HepG2 (cell line): ENCODE data around the gene LRSAM1. TPM values are rescaled to one million over a fixed set of nuclear protein-coding genes. Genes with fewer than 3 reads are reported as not detected.

Experiments used
- AHDC1 ChIP-seq: sonication (generic); formaldehyde crosslinking; IDR thresholded peaks from 2 replicates; pipeline ENCODE4 v1.5.1; 2020; ENCODE audit warnings: mild to moderate bottlenecking, missing genetic modification reagents, borderline replicate concordance
- CENPT ChIP-seq: sonication (generic); formaldehyde crosslinking; IDR thresholded peaks from 2 replicates; pipeline ENCODE4 v1.8.0; 2022; ENCODE audit warnings: low read depth, mild to moderate bottlenecking, moderate library complexity, missing genetic modification reagents
- CREBL2 ChIP-seq: sonication (generic); formaldehyde crosslinking; IDR thresholded peaks from 2 replicates; pipeline ENCODE4 v1.8.1; 2023; ENCODE audit warnings: missing genetic modification reagents, mild to moderate bottlenecking, borderline replicate concordance
- DMAP1 ChIP-seq: IDR thresholded peaks from 2 replicates; pipeline ENCODE4 v1.6.1; 2016
- EED ChIP-seq: sonication (generic); formaldehyde crosslinking; IDR thresholded peaks from 2 replicates; pipeline ENCODE4 v1.5.0; 2020; ENCODE audit warnings: mild to moderate bottlenecking, missing genetic modification reagents
- HOXA9 ChIP-seq: sonication (generic); formaldehyde crosslinking; IDR thresholded peaks from 2 replicates; pipeline ENCODE4 v1.8.1; 2022; ENCODE audit warnings: missing genetic modification reagents, mild to moderate bottlenecking, moderate library complexity, borderline replicate concordance
- KLF15 ChIP-seq: sonication (generic); formaldehyde crosslinking; IDR thresholded peaks from 2 replicates; pipeline ENCODE4 v1.8.1; 2023; ENCODE audit warnings: borderline replicate concordance, mild to moderate bottlenecking, inconsistent platforms, missing genetic modification reagents, mixed read lengths
- NFYC ChIP-seq: IDR thresholded peaks from 2 replicates; pipeline ENCODE4 v1.6.1; 2016; ENCODE audit warnings: missing genetic modification reagents, missing compliant biosample characterization
- PHB2 ChIP-seq: fragments of 450-650 bp; IDR thresholded peaks from 2 replicates; pipeline ENCODE4 v1.6.1; 2018; ENCODE audit not compliant: partially characterized antibody
- RBM39 ChIP-seq: fragments of 200-400 bp; formaldehyde crosslinking; IDR thresholded peaks from one replicate; pipeline ENCODE4 v1.6.1; 2018; ENCODE audit warnings: antibody characterized with exemption, mild to moderate bottlenecking, low read depth, low read length; ENCODE audit not compliant: poor library complexity, severe bottlenecking
- SIN3B ChIP-seq: fragments of 150-350 bp; IDR thresholded peaks from 2 replicates; pipeline ENCODE4 v1.6.1; 2014; ENCODE audit warnings: low read length
- TAF15 ChIP-seq: fragments of 200-400 bp; formaldehyde crosslinking; IDR thresholded peaks from one replicate; pipeline ENCODE4 v1.6.1; 2018; ENCODE audit warnings: mild to moderate bottlenecking, low read depth, low read length; ENCODE audit not compliant: poor library complexity, severe bottlenecking
- THYN1 ChIP-seq: sonication (generic); formaldehyde crosslinking; IDR thresholded peaks from 2 replicates; pipeline ENCODE4 v1.8.1; 2023; ENCODE audit warnings: low read depth, mild to moderate bottlenecking, moderate library complexity, missing genetic modification reagents, borderline replicate concordance
- U2AF1 ChIP-seq: fragments of 200-400 bp; formaldehyde crosslinking; optimal IDR thresholded peaks from 2 replicates; pipeline ENCODE3; 2017; ENCODE audit warnings: mild to moderate bottlenecking, low read depth, low read length
- U2AF2 ChIP-seq: fragments of 200-400 bp; formaldehyde crosslinking; IDR thresholded peaks from 2 replicates; pipeline ENCODE4 v1.6.1; 2017; ENCODE audit warnings: low read depth, mild to moderate bottlenecking, low read length
- ZBTB37 ChIP-seq: sonication (generic); formaldehyde crosslinking; IDR thresholded peaks from 2 replicates; pipeline ENCODE4 v1.4.0; 2020; ENCODE audit warnings: mild to moderate bottlenecking, missing genetic modification reagents
- ZNF292 ChIP-seq: sonication (generic); formaldehyde crosslinking; IDR thresholded peaks from 2 replicates; pipeline ENCODE4 v1.8.1; 2022; ENCODE audit warnings: mild to moderate bottlenecking, low read depth, missing genetic modification reagents, borderline replicate concordance
- ZNF382 ChIP-seq: sonication (generic); formaldehyde crosslinking; IDR thresholded peaks from 2 replicates; pipeline ENCODE4 v1.5.0; 2020; ENCODE audit warnings: missing genetic modification reagents, mild to moderate bottlenecking, borderline replicate concordance
- ZNF431 ChIP-seq: sonication (generic); formaldehyde crosslinking; IDR thresholded peaks from 2 replicates; pipeline ENCODE4 v1.9.0; 2022; ENCODE audit warnings: missing genetic modification reagents, low read depth, mild to moderate bottlenecking, borderline replicate concordance
- ZNF460 ChIP-seq: sonication (generic); formaldehyde crosslinking; IDR thresholded peaks from 2 replicates; pipeline ENCODE4 v1.5.1; 2020; ENCODE audit warnings: missing genetic modification reagents, mild to moderate bottlenecking, borderline replicate concordance
- ZNF549 ChIP-seq: sonication (generic); formaldehyde crosslinking; IDR thresholded peaks from 2 replicates; pipeline ENCODE4 v1.5.0; 2020; ENCODE audit warnings: missing genetic modification reagents
- ZNF576 ChIP-seq: sonication (generic); formaldehyde crosslinking; IDR thresholded peaks from 2 replicates; pipeline ENCODE4 v1.4.0; 2020; ENCODE audit warnings: mild to moderate bottlenecking, missing genetic modification reagents
- ZNF652 ChIP-seq: IDR thresholded peaks from 2 replicates; pipeline ENCODE4 v1.6.1; 2016; ENCODE audit warnings: low read depth, borderline replicate concordance
- ZNF670 ChIP-seq: sonication (generic); formaldehyde crosslinking; IDR thresholded peaks from 2 replicates; pipeline ENCODE4 v1.8.0; 2022; ENCODE audit warnings: mild to moderate bottlenecking, missing genetic modification reagents, borderline replicate concordance
- polyA plus RNA-seq, 8 experiments: library from polyadenylated mRNA; depleted of rRNA in 3 of 8; stranded (reverse) in 7 of 8; unstranded in 1 of 8; fragments of >200 nt; fragmentation: Illumina TruSeq in 4 of 8; extraction: Trizol in 4 of 8; gene quantifications; 2 replicates each; pipeline versions ENCODE4 v1.2.1 to v1.2.3, GENCODE V29; 2011 to 2016; ENCODE audit warnings: low read depth in 4 of 8, missing spikeins in 1 of 8, mixed read lengths in 1 of 8; ENCODE audit not compliant: insufficient read depth in 1 of 8
- total RNA-seq, 5 experiments: library from RNA; depleted of rRNA; stranded (reverse); fragments of >200 nt; fragmentation: Illumina TruSeq; extraction: Trizol; gene quantifications; 2 replicates each; pipeline ENCODE4 v1.2.3, GENCODE V29; 2016; ENCODE audit warnings: low read depth in 1 of 5

LRSAM1 gene
- total and polyA plus RNA-seq, 2 of the 13 experiments (the other 11 are each of a cell fraction or from before 2014, with no cell fraction given), result 8.7 to 10.2 TPM

GRCh38 chr9:127548352-127548881 lies 97.1 kb downstream of the LRSAM1 start (continued):
- TF ChIP-seq AHDC1 (no peak), PHB2 (no peak), KLF15 (CRISPR knock-in tag) (no peak), CREBL2 (CRISPR knock-in tag) (no peak), SIN3B (no peak), ZNF382 (CRISPR knock-in tag) (no peak), ZBTB37 (no peak), ZNF652 (CRISPR knock-in tag) (no peak), ZNF549 (CRISPR knock-in tag) (no peak), ZNF431 (CRISPR knock-in tag) (no peak), HOXA9 (CRISPR knock-in tag) (no peak), ZNF460 (CRISPR knock-in tag) (no peak), ZNF292 (0 out of 2 replicates have a peak, but pooled peaks have one; percentile 21), THYN1 (CRISPR knock-in tag) (no peak), U2AF2 (no peak), ZNF576 (no peak), RBM39 (no peak), EED (CRISPR knock-in tag) (no peak), CENPT (CRISPR knock-in tag) (no peak), NFYC (no peak), ZNF670 (no peak), TAF15 (no peak), U2AF1 (no peak), DMAP1 (CRISPR knock-in tag) (no peak)
